Left renal pelvis (tissue), 4 donors: ENCODE results near the gene OR6B2. TPM values are rescaled to one million over a fixed set of nuclear protein-coding genes. Genes with fewer than 3 reads are reported as not detected.

Source experiments
- DNase-seq, 4 donors: peaks; one replicate each; pipeline ENCODE4 v3.0.0-alpha.2; 2013; ENCODE audit warnings: low read depth in 4 of 4, low spot score in 3 of 4
- polyA plus RNA-seq, 4 donors: library from polyadenylated mRNA; unstranded; fragments of 120-200 nt; gene quantifications; one replicate each; pipeline ENCODE4 v1.2.1, GENCODE V29; 2013; ENCODE audit not compliant: insufficient read length in 4 of 4

OR6B2 gene
- polyA plus RNA-seq, 4 donors = not detected

- no peak for DNase-seq
Measured at GRCh38 chr2:240042740-240043139, 12.5 kb upstream of the OR6B2 start.

- DNase-seq = no peak
Measured at GRCh38 chr2:240041363-240041762, 11.1 kb upstream of the OR6B2 start.

DNA sequence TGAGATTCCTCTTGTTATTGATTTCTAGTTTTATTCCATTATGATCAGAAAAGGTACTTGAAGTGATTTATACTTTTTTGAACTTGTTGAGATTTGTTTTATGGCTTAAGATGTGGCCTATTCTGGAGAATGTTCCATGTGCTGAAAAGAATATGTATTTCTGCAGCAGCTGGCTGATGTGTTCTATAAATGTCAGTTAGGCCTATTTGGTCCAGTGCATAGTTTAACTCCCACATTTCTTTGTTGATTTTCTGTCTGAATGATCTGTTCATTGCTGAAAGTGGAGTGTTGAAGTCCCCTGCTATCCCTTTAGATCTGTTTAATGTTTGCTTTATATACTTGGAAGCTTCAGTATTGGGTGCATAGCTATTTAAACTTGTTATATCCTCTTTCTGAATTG lies 7.1 kb upstream of the OR6B2 start:
- DNase-seq = peak in 2 of 4 donors; percentile 10 to 21

GRCh38 chr2:240033330-240033678 lies 3.1 kb upstream of the OR6B2 start:
- no peak for DNase-seq

DNA sequence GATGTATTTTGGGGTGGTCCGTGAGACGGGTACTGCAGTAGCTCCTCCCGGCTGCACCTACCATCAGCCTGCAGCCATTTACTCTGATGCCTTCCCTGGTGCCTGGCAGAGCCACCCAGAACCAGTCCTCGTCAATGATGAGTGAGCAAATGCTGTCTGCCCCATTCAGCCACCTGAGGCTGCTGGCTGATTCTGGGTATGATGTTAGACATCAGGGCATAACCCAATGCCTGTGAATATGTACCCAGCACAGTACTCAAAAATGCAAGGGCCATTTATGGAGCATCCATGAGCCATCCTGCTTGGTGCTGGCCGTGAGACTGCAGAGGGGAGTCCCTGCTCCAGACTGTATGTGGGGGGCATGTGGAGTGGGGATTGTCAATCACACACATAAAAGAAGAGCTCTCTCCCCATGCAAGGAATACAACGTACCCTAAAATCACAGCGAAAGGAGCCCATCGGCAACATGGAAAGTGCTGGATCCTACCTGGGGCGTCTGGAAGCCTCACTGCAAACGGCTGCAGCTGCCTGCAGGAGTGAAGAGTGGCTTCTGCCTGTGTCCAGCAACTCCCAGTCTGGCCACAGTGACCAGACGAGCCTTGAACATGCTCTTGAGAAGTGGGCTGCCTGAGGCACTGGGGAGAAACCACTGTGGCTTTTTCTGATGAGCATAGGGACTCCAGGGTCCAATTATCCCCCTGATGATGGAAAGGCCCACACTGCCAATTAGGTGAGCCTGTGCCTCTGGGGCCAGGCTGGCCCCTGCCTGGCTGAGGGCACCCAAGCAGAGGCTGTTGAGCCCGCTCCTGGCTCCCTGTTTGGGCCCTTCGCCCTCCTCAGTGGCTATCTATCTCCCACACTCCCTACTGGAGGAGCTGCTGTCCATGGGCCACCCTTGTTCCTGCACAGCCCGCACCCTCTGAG lies 2.4 kb upstream of the OR6B2 start:
- DNase-seq = no peak

DNA sequence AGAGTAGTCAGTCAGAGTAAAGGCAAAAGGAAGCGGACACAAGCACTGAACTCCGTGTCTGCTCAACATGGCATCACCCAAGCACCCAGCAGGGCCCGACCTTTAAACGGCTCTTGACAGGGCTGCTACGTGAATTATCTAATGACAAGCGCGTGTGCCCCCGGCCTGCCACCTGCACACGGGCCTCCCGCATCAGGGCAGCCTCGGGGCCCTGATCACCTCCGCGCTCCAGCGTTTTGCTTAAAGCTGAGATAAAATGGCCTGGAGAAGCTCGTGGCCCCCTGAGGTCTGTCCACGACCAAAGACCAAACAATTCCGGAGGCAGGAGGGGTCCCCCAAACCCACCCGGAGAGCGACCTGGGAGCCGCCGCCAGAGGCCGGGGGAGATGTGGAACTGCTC lies 5.5 kb downstream of the OR6B2 start:
- DNase-seq = no peak

- no peak for DNase-seq
Measured at GRCh38 chr2:240023792-240024191, 6.4 kb downstream of the OR6B2 start.

GRCh38 chr2:240021488-240022104 lies 8.6 kb downstream of the OR6B2 start:
- DNase-seq = peak in 1 of 4 donors; percentile 12

GRCh38 chr2:240018071-240018750 lies 12.0 kb downstream of the OR6B2 start:
- DNase-seq = no peak

DNA sequence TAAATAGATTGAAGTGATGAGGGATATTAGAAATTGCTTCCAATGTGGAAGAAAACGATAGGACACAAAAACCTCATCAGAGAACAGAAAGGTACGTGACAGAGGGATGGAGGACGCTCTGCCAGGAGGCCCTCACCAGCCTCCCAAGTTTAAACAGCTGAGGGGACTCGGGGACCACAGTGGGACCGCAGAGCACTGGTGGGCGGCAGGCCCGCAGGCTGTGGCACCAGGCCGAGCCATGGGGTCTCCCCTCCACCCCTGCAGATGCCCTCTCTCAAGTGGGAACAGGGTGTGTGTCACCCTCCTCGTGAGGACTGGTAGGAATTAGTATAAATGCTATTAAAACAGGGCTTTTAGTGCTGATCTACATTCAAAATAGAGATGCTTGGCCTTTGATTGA lies 15.9 kb downstream of the OR6B2 start:
- no peak for DNase-seq

DNA sequence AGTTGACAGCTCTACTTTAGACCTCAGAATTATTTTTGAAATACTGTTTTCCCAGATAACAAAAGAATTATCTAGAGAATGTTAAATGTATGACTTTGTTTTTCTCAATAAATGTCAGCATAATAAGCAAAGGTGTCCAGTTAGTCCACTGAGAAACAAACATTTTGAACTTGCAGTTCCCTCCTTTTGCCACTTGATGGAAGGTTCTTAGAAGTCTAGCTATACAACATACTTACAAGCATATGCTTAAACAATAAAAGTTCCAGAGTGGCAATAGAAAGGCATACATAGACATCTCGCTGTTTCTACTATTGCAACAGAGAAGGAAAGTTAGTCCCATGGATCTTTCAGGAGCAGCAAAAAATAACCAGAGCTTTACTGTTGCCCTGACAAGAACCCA lies 16.9 kb downstream of the OR6B2 start:
- DNase-seq = no peak

DNA sequence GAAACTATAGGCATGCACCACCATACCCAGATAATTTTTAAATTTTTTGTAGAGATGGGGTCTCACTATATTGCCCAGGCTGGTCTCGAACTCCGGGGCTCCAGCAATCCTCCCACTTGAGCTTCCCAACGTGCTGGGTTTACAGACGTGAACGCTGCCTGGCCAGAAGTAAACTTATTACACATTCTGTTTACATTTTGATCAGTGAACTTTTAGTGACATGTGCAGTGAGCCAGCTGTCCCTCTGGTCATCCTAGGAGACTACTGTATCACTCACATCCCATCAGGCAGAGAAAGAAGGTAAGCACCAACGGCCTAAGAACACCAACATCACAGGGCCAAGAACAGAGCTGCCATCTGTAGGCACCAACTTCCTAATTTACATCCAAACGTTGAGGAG lies 27.2 kb downstream of the OR6B2 start:
- DNase-seq = no peak

DNA sequence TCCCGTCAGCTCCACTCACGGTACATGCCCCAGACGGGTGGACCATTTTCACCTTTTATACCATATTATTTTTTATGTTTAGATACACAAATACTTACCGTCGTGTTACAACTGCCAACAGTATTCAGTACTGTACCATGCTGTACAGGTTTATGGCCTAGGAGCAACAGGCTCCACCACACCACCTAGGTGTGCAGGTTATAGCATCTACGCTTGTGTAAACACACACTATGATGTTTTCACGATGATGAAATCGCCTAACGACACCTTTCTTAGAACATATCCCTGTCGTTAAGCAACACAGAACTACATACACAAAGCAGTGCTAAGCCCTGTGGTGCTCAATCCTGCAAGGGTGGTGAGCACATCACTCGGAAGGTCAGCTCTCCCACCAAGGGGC lies 29.6 kb downstream of the OR6B2 start:
- no peak for DNase-seq

DNA sequence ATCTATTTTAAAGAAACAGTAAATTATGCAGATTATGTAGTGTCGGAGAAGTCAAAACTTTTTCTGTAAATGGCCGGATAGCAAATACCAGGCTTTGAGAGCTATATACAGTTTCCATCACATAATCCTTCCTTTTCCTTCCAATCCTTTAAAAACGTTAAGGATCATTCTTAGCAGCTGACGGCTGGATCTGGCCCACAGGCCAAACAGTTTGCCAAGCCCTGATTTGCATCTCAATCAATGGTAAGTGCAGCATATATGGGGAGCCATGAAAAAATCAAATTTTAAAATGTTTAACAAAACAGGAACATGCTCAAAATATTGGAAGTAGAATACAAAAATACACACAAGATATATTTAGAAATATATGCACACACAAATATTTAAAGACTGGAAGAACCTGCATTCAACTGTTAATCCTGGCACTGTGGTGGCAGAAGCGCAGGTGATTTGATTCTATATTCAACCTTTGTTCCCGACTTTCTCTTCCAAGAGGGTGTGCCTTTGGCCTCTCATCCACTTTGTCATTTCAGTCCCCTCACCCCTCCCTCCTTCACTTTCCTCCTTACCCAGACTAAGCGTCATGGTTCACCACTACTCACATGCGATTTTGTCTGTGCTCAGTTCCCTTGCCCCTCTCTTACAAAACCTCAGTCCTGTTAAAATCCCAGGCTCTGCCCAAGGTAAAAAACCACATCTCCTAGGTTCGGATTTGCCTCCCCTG lies 32.4 kb downstream of the OR6B2 start:
- no peak for DNase-seq

DNA sequence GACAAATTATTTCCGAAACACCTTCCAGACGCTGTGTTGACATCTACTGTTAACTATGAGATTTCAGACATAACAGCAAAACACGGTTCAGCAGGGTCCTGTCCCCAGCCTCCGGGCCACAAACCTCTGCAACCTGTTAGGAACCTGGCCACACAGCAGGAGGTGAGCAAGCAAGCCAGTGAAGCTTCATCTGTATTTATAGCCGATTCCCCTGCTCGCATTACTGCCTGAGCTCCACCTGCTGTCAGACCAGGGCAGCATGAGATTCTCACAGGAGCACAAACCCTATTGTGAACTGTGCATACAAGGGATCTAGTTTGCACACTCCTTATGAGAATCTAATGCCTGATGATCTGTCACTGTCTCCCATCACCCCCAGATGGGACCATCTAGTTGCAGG lies 36.1 kb downstream of the OR6B2 start:
- no peak for DNase-seq

DNA sequence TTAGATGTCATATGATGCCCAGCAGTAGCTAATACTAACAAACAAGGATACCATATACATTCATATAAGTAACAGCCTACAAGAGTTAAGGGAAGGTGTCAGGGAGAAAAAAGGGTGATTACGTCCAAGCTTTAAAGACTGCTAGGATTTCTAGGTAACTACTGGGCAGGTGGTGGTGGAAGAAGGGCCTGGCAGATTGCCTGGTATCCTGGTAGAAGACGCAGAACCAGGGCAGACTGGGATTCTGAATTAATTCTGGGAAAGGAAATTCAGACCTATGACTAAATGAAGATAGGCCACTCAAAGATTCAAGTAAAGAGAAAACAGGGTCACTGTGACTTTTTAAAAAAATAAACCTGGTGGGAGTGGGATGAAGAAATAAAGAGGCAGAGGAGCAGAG lies 36.9 kb downstream of the OR6B2 start:
- no peak for DNase-seq

GRCh38 chr2:239991689-239992314 lies 38.4 kb downstream of the OR6B2 start:
- DNase-seq = peak in 3 of 4 donors; percentile 12 to 49 (median 41)

DNA sequence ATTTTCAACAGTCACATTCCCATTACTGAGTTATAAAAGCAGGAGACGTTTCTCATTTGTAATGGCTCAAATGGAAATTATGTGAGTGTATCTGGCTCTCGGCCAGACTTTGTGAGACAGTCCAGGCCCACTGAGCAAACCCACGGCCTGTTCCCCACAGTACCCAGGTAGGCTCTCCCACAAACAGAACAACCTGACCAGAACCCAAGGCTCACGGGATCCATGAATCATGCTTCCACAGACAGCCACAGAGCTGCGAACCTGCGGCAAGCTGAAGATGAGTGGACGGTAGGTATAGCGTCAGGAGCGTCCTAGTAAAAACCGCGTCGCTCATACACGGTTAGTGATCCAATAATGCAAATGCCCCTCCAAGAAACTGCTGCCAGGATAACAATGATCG lies 39.3 kb downstream of the OR6B2 start:
- DNase-seq = no peak

- no peak for DNase-seq
Measured at GRCh38 chr2:239985356-239985755, 44.9 kb downstream of the OR6B2 start.

DNA sequence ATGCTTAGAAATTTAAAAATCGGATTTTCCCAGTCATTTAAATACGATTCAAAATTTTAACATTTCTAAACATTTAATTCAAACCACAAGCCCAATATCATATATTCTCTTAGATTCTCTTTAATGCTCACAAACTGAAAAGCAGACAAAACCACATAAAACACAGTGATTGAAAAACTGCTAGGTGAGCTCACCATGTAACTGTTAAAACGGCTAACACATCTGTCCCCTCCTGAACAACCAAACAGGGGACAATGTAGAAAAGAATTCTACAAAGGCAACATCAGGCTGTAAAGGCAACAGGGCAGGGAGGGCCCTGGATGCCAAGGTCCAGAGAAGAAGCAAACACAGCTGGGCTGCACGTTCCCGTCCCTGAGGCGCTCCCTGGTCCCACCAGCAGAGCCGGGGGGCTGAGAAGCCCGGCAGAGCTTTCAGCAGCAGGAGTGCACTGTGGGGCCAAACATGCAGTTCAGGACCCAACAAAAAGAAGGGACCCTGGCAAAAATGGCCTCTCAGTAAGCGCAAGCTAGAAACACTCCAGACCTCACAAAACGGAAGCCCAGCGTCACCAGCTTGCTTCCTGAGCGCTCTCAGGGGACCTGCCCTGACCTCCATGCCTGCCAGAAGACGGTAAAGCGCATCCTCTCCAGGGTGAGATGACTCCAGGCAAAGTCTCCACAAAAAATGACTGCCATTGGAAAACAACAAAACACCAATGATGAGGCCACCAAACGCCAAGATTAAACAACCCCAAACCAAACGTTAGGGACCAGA lies 45.6 kb downstream of the OR6B2 start:
- DNase-seq = no peak
